DND-41 (cell line): Measurements from ENCODE around the gene CCDC18.

Source experiments
- ATAC-seq: fragments of 200-7000 bp; cut with Tn5 transposase; 3 replicates; pipeline ENCODE4 v1.9.1; 2021; ENCODE audit warnings: low read depth; ENCODE audit not compliant: insufficient read depth
- DNase-seq: peaks from one replicate; pipeline ENCODE4 v3.0.0-alpha.2; 2020
- H2AFZ ChIP-seq: 2 replicates; pipeline ENCODE4 v1.6.0; 2012; ENCODE audit warnings: low read depth, low read length
- H3K27ac ChIP-seq: 2 replicates; pipeline ENCODE4 v1.5.1; 2012; ENCODE audit warnings: low read length, inconsistent platforms
- H3K27me3 ChIP-seq: fragments of 200-600 bp; sonication (generic); 2 replicates; pipeline ENCODE4 v1.6.0; 2012; ENCODE audit warnings: low read length, mild to moderate bottlenecking, inconsistent platforms; ENCODE audit not compliant: insufficient read depth, poor library complexity
- H3K36me3 ChIP-seq: 2 replicates; pipeline ENCODE4 v1.5.1; 2012; ENCODE audit warnings: low read length, inconsistent platforms; ENCODE audit not compliant: insufficient read depth
- H3K4me1 ChIP-seq: 2 replicates; pipeline ENCODE4 v1.5.1; 2012; ENCODE audit warnings: mild to moderate bottlenecking, low read length; ENCODE audit not compliant: insufficient read depth
- H3K4me2 ChIP-seq: 2 replicates; pipeline ENCODE4 v1.6.0; 2012; ENCODE audit warnings: mild to moderate bottlenecking, moderate library complexity, low read length, inconsistent platforms; ENCODE audit not compliant: insufficient read depth
- H3K4me3 ChIP-seq, 2 experiments: fragments of 200-600 bp in 1 of 2; shearing (Covaris generic) in 1 of 2; 2 replicates each; pipeline ENCODE4 v1.5.1; 2012 to 2016; ENCODE audit warnings: inconsistent platforms in 2 of 2, low read length in 2 of 2, mild to moderate bottlenecking in 2 of 2, low read depth in 1 of 2, moderate library complexity in 1 of 2
- H3K79me2 ChIP-seq: 2 replicates; pipeline ENCODE4 v1.6.0; 2012; ENCODE audit warnings: low read length, inconsistent platforms; ENCODE audit not compliant: insufficient read depth
- H3K9ac ChIP-seq: 2 replicates; pipeline ENCODE4 v1.6.0; 2012; ENCODE audit warnings: low read depth, mild to moderate bottlenecking, inconsistent platforms, low read length, moderate library complexity
- H3K9me3 ChIP-seq: 2 replicates; pipeline ENCODE4 v1.5.1; 2012; ENCODE audit warnings: low read length, moderate library complexity, mild to moderate bottlenecking, inconsistent platforms; ENCODE audit not compliant: insufficient read depth, severe bottlenecking
- H4K20me1 ChIP-seq: 2 replicates; pipeline ENCODE4 v1.6.0; 2012; ENCODE audit warnings: low read length; ENCODE audit not compliant: insufficient read depth
- EZH2 ChIP-seq: IDR thresholded peaks from 3 replicates; pipeline ENCODE4 v1.6.1; 2012; ENCODE audit warnings: borderline replicate concordance, low read depth, mild to moderate bottlenecking, moderate library complexity, low read length, inconsistent platforms; ENCODE audit not compliant: severe bottlenecking
- TF ChIP-seq, protein P1 (sequence below): IDR thresholded peaks from 2 replicates; pipeline ENCODE4 v1.5.1; 2012; ENCODE audit warnings: borderline replicate concordance, low read length, moderate library complexity, mild to moderate bottlenecking; ENCODE audit not compliant: poor library complexity, severe bottlenecking; ENCODE audit errors: extremely low read depth

CCDC18 gene

DNA sequence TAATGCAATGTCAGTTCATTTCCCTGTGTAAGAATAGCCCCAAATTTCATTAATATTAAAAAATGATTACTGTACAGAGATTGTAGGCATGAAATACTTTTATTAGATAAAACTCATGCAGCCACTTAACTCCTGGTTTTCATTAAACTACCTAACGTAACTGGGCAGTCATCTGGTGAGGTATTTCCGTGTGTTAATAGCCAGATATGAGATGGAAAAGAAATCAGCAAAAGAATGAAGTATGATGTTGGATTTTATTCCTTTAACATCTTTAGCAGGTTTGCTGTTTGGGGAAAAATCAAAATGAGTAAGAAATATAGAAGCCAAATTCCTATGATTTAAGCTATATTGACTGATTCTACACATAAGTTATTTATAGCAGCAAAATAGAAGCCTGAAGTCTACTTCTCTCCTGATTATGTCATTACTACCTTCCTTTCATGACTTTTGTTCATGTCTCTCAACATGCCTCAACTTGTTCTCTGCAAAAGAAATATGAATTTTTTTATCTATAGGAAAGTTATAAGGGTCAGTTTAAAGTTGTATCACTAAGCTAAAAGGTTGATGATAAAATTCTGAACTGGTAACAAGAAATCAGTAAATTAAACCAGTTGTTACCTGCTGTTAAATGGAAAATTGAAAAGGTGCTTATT, 42.6 kb downstream of the CCDC18 start:
- H3K9ac ChIP-seq, result no peak overlapping the region
- H4K20me1 ChIP-seq, result no peaks in the 10 kb centered on the region
- no peak overlapping the region for H3K27ac ChIP-seq
- no peak overlapping the region for H3K4me2 ChIP-seq
- peaks cover 62% of the 10 kb centered on the region for H3K36me3 ChIP-seq
- TF ChIP-seq, protein P1, sequence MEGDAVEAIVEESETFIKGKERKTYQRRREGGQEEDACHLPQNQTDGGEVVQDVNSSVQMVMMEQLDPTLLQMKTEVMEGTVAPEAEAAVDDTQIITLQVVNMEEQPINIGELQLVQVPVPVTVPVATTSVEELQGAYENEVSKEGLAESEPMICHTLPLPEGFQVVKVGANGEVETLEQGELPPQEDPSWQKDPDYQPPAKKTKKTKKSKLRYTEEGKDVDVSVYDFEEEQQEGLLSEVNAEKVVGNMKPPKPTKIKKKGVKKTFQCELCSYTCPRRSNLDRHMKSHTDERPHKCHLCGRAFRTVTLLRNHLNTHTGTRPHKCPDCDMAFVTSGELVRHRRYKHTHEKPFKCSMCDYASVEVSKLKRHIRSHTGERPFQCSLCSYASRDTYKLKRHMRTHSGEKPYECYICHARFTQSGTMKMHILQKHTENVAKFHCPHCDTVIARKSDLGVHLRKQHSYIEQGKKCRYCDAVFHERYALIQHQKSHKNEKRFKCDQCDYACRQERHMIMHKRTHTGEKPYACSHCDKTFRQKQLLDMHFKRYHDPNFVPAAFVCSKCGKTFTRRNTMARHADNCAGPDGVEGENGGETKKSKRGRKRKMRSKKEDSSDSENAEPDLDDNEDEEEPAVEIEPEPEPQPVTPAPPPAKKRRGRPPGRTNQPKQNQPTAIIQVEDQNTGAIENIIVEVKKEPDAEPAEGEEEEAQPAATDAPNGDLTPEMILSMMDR, result no peak
- TF ChIP-seq EZH2, result no peak
- H3K4me1 ChIP-seq, result peaks cover 43% of the 10 kb centered on the region
- no peak overlapping the region for H3K4me3 ChIP-seq
- H3K79me2 ChIP-seq, result no peaks in the 10 kb centered on the region
- no peaks in the 10 kb centered on the region for H3K27me3 ChIP-seq
- DNase-seq (no peak), ATAC-seq (no peak)
- no peak overlapping the region for H2AFZ ChIP-seq
- no peaks in the 10 kb centered on the region for H3K9me3 ChIP-seq

DNA sequence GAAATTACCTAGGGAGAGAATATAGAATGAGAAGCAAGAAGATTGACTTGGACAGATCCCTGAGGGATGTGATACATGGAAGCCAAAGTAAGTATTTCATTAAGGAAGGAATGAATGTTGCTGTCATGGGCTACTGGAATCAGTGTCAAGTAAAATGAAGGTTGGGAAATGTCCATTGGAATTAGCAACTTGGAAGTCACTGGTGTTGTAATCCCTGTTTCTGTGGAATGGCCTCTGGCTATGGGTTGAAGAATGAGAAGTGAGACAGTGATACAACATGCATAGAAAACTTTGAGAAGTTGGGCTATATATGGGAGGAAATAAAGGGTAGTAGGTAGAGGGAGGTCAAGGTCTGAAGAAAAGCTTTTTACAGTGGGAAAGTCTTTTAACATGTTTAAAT, 54.7 kb downstream of the CCDC18 start:
- Histone ChIP-seq H3K27ac (no peak overlapping the region), H4K20me1 (no peaks in the 10 kb centered on the region), H3K9me3 (peaks cover 3% of the 10 kb centered on the region), H3K79me2 (no peaks in the 10 kb centered on the region), H3K4me2 (no peak overlapping the region), H3K4me3 (no peak overlapping the region), H3K4me1 (no peaks in the 10 kb centered on the region), H3K36me3 (peaks cover 66% of the 10 kb centered on the region), H3K9ac (no peak overlapping the region), H2AFZ (no peak overlapping the region), H3K27me3 (no peaks in the 10 kb centered on the region)
- DNase-seq, result no peak
- ATAC-seq, result no peak
- TF ChIP-seq EZH2, result no peak
- TF ChIP-seq, protein P1, result no peak

DNA sequence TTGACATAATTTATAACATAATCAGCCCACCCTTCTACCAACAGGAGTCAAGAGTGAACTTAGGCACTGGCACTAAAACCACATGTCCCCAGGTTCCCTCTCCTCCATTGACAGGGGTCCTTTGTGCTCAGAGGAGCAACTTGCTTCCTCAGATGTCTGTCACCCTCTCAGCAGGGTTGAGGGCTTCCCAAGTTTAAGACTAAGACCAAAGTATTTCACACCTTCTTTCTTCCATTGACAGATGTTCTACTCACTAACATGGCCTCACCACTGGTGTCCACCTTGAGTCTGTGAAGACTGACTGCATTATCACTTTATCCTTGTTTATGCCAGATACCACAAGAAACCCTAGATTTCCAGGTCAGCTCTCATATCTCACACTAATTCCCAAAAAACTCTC, 56.5 kb downstream of the CCDC18 start:
- Histone ChIP-seq H3K27ac (no peak overlapping the region), H3K9ac (no peak overlapping the region), H3K36me3 (peaks cover 72% of the 10 kb centered on the region), H3K4me2 (no peak overlapping the region), H3K9me3 (peaks cover 15% of the 10 kb centered on the region), H3K4me3 (no peak overlapping the region), H3K4me1 (no peaks in the 10 kb centered on the region), H4K20me1 (no peaks in the 10 kb centered on the region), H2AFZ (no peak overlapping the region), H3K79me2 (no peaks in the 10 kb centered on the region), H3K27me3 (no peaks in the 10 kb centered on the region)
- ATAC-seq, result no peak
- DNase-seq, result no peak
- no peak for TF ChIP-seq EZH2
- TF ChIP-seq, protein P1, result no peak

DNA sequence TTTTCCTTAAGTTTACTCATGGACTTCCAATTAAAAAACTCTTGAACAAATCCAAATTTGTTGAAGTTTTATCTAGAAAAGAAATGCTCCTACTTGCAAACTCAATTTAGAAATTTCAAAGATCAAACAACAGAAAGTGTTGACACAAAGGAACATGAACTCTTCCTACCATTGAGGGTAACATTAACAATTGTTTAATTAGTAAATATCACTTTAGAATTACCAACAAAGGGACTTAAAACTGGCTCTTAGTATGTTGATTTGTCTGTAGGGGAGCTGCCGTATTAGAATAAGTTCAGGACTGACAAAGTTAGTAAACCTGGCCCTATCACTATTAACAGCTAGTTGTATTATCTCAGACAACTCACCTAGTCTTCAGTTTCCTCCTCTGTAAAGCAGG, 57.9 kb downstream of the CCDC18 start:
- no peak overlapping the region for H3K27ac ChIP-seq
- H3K4me3 ChIP-seq, result no peak overlapping the region
- no peak overlapping the region for H2AFZ ChIP-seq
- H3K4me1 ChIP-seq, result no peaks in the 10 kb centered on the region
- no peaks in the 10 kb centered on the region for H4K20me1 ChIP-seq
- H3K27me3 ChIP-seq, result no peaks in the 10 kb centered on the region
- DNase-seq (no peak), ATAC-seq (no peak)
- TF ChIP-seq, protein P1, result no peak
- no peak for TF ChIP-seq EZH2
- H3K9me3 ChIP-seq, result peaks cover 28% of the 10 kb centered on the region
- H3K36me3 ChIP-seq, result peaks cover 82% of the 10 kb centered on the region
- no peaks in the 10 kb centered on the region for H3K79me2 ChIP-seq
- H3K9ac ChIP-seq, result no peak overlapping the region
- H3K4me2 ChIP-seq, result no peak overlapping the region
